Measurements from ENCODE around the gene UNC13B. TPM values are rescaled to one million over a fixed set of nuclear protein-coding genes. Genes with fewer than 3 reads are reported as not detected.
A peak's percentile ranks its signal among the peaks of the same experiment; 100 is the strongest.
"Not testable (repeated sequence)": the region's sequence is repeated elsewhere in the genome, so short reads cannot be mapped to it uniquely, and the experiment has no call there.

UNC13B gene
- total RNA-seq: 32.0 and 52.7 TPM in 2 replicates

- DNase-seq (ENCODE audit: low read depth): peak; percentile 85
Observed at GRCh38 chr9:35161713-35162604, at the start of gene UNC13B. Gene UNC13B, plus strand, starts transcription at chr9:35162009. Its CDS starts 275 bp downstream, at chr9:35162284.

GRCh38 chr9:35112257-35113020 is 49.4 kb upstream of the UNC13B start:
- peak; percentile 47 for DNase-seq (ENCODE audit: low read depth)

DNA sequence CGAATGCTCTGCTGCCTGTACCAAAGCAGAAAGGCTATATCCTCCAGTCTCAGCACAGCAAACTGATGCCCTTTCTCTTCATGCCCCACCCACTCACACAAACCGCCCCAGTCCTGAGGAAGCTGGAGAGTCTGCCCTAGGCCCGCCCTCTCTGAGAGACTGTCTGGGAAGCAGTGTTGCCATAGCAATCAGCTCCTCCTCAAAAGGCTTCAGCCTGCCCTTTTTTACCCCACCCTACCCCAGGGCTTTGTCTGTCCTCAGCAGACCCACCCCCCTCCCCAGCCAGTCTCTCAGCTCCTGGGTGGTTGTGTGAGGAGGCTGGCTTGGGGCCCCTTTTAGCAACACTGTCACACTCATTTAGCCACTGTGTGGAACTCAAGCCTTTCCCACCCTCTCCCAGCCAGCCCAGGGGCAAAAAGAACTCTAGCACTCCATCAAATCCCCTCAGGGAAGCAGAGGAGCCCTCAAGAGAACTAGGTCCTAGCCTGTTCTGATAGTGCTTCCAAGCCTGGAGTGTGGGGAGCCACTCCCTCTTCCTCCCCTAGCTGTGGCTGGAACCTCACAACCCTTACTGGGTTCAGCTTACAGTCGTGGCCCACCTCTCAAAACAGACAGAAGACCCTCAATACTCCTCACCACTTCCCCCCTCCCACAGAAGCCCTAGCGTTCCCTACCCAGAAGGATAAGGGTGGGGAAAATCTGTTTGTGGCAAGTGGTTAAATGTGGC is 47.5 kb upstream of the UNC13B start:
- DNase-seq (ENCODE audit: low read depth): peak; percentile 87

GRCh38 chr9:35114840-35115628 is 46.8 kb upstream of the UNC13B start:
- DNase-seq (ENCODE audit: low read depth): peak; percentile 40

GRCh38 chr9:35115680-35116538 is 45.9 kb upstream of the UNC13B start, which contains the start of gene ATOSB:
Gene ATOSB, minus strand, starts transcription at chr9:35115862. Its CDS starts 7,588 bp downstream, at chr9:35108274.
- DNase-seq (ENCODE audit: low read depth): peak; percentile 90

- DNase-seq (ENCODE audit: low read depth): no peak
Observed at GRCh38 chr9:35116539-35116897, 45.3 kb upstream of the UNC13B start.

DNA sequence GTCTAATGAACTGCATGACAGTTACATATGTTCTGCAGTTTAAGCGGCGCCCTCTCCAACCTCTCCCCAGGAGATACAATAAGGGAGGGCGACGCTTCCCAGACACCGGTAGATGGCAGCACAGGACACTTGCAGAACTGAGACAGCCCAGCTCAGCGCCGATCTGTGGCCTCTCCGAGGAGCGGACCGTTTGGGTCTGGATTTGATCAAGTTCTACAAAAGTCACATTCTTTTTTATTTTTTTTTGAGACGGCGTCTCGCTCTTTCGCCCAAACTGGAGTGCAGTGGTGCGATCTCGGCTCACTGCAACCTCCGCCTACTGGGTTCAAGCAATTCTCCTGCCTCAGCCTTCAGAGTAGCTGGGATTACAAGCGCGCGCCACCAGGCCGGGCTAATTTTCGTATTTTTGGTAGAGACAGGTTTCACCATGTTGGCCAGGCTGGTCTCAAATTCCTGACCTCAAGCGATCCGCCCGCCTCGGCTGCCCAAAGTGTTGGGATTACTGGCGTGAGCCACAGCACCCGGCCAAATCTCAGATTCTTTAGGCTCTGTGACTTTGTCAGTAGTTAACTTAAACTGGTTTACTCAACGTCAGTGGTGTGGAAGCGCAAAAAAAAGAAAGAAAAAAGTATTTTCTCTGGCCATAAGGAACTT is 44.8 kb upstream of the UNC13B start:
- DNase-seq (ENCODE audit: low read depth): peak; percentile 82

DNA sequence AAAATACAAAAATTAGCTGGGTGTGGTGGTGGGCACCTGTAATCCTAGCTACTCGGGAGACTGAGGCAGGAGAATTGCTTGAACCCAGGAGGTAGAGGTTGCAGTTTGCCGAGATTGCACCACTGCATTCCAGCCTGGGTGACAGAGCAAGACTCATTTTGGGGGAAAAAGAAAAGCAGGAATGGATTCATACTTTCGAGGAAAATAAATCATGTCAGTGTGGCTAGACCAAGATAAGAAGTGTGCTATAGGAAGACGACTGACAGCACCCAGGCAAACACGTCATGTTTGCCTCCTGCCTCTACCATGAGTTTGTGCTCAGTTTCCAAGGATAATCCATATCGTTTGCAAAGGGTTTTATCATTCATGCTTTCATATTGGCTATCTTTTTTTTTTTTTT is 26.9 kb upstream of the UNC13B start:
- DNase-seq (ENCODE audit: low read depth): no peak

DNA sequence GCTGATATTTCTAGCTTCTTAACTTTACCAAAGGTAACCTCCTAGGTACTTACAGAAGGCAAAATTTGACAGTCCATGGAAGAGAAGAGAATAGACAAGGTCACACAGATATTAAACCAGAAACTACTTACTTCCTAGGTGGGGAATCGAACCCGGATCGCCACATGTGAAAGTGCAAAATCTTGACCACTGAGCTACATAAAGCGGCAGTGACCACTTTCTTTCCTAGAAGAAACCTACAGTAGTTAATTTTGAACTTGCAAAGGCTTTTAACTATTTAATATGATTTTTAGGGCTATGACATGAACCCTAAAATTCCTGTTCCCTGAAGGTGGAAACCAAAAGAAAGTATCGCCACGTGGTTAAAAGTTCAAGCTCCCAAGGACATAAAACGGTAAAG is 25.8 kb upstream of the UNC13B start:
- no peak for DNase-seq (ENCODE audit: low read depth)

DNA sequence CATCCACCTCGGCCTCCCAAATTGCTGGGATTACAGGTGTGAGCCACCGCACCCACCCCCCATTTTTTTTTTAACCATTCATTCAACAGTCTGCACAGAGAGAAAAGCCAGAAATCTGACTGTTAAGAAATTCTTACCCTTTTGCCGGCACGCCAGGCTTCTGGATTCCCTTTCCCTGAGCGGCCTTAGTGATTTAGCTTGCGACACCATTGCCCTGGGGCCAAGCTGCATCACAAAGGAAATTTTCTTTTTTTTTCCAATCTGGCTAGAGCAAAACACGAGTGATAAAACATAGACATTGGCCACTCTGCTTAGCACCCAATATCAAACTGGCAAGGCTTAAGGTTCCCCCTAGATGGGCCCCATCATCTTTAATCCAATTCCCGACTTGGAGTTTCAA is 24.9 kb upstream of the UNC13B start:
- DNase-seq (ENCODE audit: low read depth): no peak

- no peak for DNase-seq (ENCODE audit: low read depth)
Observed at GRCh38 chr9:35140093-35140492, 21.7 kb upstream of the UNC13B start.

DNA sequence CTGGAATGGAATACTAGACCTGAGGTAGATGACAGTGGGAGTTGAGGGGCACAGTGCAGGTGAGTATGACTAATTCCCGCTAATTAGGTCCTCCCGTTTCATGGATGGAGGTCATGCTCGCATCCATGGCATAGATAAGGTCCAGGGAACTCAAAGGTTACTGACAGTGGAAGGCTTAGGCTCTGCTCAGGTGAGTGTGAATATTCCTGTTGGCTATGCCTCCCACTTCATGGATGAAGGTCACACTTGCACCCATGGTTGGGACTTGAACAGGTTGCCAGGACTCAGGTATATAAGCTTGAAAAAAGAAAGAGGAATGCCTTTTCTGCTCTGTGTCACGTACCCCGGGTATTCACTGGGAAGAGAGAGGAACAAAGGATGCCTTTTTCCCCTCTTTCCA is 19.8 kb upstream of the UNC13B start:
- no peak for DNase-seq (ENCODE audit: low read depth)

GRCh38 chr9:35147941-35148563 is 13.8 kb upstream of the UNC13B start:
- DNase-seq (ENCODE audit: low read depth): not testable (repeated sequence)

DNA sequence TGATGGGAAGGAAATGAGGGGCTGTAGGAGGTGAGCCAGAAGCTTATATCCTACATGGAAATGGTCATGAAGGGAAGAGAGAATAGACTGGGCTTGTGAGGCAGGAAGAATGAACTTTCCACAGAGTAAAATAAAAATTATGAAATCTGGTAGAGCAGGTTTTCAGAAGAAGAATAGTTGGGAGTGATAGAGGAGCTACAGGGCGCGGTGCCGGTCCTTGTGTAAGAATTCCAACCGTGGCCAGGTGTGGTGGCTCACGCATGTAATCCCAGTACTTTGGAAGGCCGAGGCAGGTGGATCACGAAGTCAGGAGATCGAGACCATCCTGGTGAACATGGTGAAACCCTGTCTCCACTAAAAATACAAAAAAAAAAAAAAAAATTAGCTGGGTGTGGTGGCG is 8.9 kb upstream of the UNC13B start:
- no peak for DNase-seq (ENCODE audit: low read depth)

DNA sequence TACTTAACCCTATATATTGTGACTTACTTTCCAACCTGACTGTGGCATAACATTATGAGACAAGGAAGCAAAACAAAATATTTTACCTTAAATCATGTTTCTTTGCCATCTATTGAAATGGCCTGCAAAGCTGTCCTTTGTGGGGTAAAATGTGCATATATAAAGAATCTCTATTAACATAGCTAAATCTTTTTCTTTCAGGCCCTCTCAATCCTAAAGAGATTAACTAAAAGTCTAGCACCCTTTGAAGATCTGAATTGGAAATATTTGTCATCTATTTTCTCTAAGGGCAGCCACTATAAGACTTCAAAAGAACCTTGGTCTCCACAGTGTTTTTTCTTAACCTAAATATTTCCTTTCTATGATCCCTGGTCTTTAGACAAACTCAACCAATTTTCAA is 5.0 kb upstream of the UNC13B start:
- DNase-seq (ENCODE audit: low read depth): no peak

- not testable (repeated sequence) for DNase-seq (ENCODE audit: low read depth)
Observed at GRCh38 chr9:35157836-35158235, 4.0 kb upstream of the UNC13B start.

DNA sequence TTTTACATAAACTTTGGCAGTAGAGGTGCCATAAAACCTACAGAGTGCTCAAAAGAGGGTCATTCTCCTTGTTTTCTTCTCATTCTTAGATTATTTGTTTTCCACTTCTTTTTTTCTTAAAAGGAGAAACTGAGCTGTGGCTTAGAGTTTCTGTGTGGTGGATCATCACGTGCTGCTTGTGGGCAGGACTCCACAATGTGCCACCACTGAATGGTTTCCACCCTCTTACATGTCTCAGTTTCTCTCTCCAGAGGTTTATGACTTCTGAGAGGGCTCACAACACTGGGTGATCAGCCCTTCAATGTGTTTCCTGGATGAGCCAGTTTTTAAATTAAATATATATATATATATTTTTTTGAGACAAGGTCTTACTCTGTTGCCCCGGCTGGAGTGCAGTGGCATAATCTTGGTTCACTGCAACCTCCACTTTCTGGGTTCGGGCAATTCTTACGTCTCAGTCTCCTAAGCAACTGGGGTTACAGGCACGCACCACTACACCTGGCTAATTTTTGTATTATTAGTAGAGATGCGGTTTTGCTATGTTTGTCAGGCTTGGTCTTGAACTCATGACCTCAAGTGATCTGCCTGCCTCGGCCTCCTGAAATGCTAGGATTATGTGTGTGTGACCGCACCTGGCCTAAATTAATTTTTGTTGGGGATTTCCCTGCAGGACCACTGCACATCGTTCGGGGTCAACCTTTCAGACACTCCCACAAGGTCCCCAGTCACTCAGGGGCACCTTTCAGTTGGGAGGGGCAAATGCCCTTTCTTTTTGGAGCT is 3.1 kb upstream of the UNC13B start:
- no peak for DNase-seq (ENCODE audit: low read depth)

GRCh38 chr9:35162605-35163315 is 951 bp downstream of the UNC13B start:
- peak; percentile 18 for DNase-seq (ENCODE audit: low read depth)
